Memory B cell (primary cell): ENCODE results near the gene CDC42BPA.
A peak's percentile ranks its signal among the peaks of the same experiment; 100 is the strongest.

ENCODE experiments used
- ATAC-seq: fragments of 150-1000 bp; cut with Tn5 transposase; 2 replicates; pipeline ENCODE4 v1.10.0; 2021; ENCODE audit warnings: low read depth, mild to moderate bottlenecking, moderate library complexity
- DNase-seq, 2 donors: peaks; one replicate each; pipeline ENCODE4 v3.0.0; 2022; ENCODE audit warnings: low spot score in 2 of 2
- H3K27ac Mint-ChIP-seq: one replicate; pipeline ENCODE4 v1.8.0; 2022; ENCODE audit warnings: mild to moderate bottlenecking, moderate library complexity, mixed read lengths
- H3K27me3 Mint-ChIP-seq: one replicate; pipeline ENCODE4 v1.8.0; 2022; ENCODE audit warnings: mixed read lengths
- H3K36me3 Mint-ChIP-seq: one replicate; pipeline ENCODE4 v1.8.0; 2022; ENCODE audit warnings: mild to moderate bottlenecking, mixed read lengths
- H3K4me1 Mint-ChIP-seq: one replicate; pipeline ENCODE4 v1.8.0; 2022; ENCODE audit warnings: mixed read lengths
- H3K4me3 Mint-ChIP-seq: one replicate; pipeline ENCODE4 v1.8.0; 2022; ENCODE audit warnings: mild to moderate bottlenecking, moderate library complexity, mixed read lengths
- H3K9me3 Mint-ChIP-seq: one replicate; pipeline ENCODE4 v1.8.0; 2022; ENCODE audit warnings: mixed read lengths

Gene CDC42BPA

GRCh38 chr1:227068883-227069282 is 249.4 kb downstream of the CDC42BPA start:
- H3K9me3 Mint-ChIP-seq: no peaks in the 10 kb centered on the region
- H3K27me3 Mint-ChIP-seq: peaks cover 5% of the 10 kb centered on the region
- no peaks in the 10 kb centered on the region for H3K36me3 Mint-ChIP-seq
- H3K4me1 Mint-ChIP-seq: no peaks in the 10 kb centered on the region
- no peak overlapping the region for H3K4me3 Mint-ChIP-seq
- no peak overlapping the region for H3K27ac Mint-ChIP-seq
- no peak for DNase-seq
- ATAC-seq: no peak

GRCh38 chr1:227066999-227067398 is 251.3 kb downstream of the CDC42BPA start:
- no peak for ATAC-seq
- no peaks in the 10 kb centered on the region for H3K36me3 Mint-ChIP-seq
- no peaks in the 10 kb centered on the region for H3K9me3 Mint-ChIP-seq
- DNase-seq: no peak
- no peak overlapping the region for H3K4me3 Mint-ChIP-seq
- H3K4me1 Mint-ChIP-seq: no peaks in the 10 kb centered on the region
- peaks cover 7% of the 10 kb centered on the region for H3K27me3 Mint-ChIP-seq
- no peak overlapping the region for H3K27ac Mint-ChIP-seq

- H3K27ac Mint-ChIP-seq: no peak overlapping the region
- peaks cover 14% of the 10 kb centered on the region for H3K27me3 Mint-ChIP-seq
- H3K36me3 Mint-ChIP-seq: no peaks in the 10 kb centered on the region
- ATAC-seq (no peak), DNase-seq (no peak)
- no peaks in the 10 kb centered on the region for H3K4me1 Mint-ChIP-seq
- no peaks in the 10 kb centered on the region for H3K9me3 Mint-ChIP-seq
- H3K4me3 Mint-ChIP-seq: no peak overlapping the region
Measured at GRCh38 chr1:227065311-227065710, 253.0 kb downstream of the CDC42BPA start.

- no peak for DNase-seq
- ATAC-seq: no peak
- H3K27me3 Mint-ChIP-seq: peaks cover 16% of the 10 kb centered on the region
- H3K4me1 Mint-ChIP-seq: no peaks in the 10 kb centered on the region
- no peaks in the 10 kb centered on the region for H3K36me3 Mint-ChIP-seq
- no peaks in the 10 kb centered on the region for H3K9me3 Mint-ChIP-seq
- no peak overlapping the region for H3K27ac Mint-ChIP-seq
- H3K4me3 Mint-ChIP-seq: no peak overlapping the region
Measured at GRCh38 chr1:227062306-227062705, 256.0 kb downstream of the CDC42BPA start.

- DNase-seq: no peak
- no peaks in the 10 kb centered on the region for H3K9me3 Mint-ChIP-seq
- H3K27me3 Mint-ChIP-seq: peaks cover 11% of the 10 kb centered on the region
- ATAC-seq: no peak
- H3K4me1 Mint-ChIP-seq: no peaks in the 10 kb centered on the region
- no peak overlapping the region for H3K27ac Mint-ChIP-seq
- H3K36me3 Mint-ChIP-seq: no peaks in the 10 kb centered on the region
- no peak overlapping the region for H3K4me3 Mint-ChIP-seq
Measured at GRCh38 chr1:227059076-227059475, 259.2 kb downstream of the CDC42BPA start.

- DNase-seq: no peak
- no peak for ATAC-seq
- no peak overlapping the region for H3K4me3 Mint-ChIP-seq
Measured at GRCh38 chr1:227058321-227058751, 260.0 kb downstream of the CDC42BPA start.

GRCh38 chr1:227049253-227049652 is 269.0 kb downstream of the CDC42BPA start:
- Mint-ChIP-seq H3K27ac (no peak overlapping the region), H3K36me3 (no peaks in the 10 kb centered on the region), H3K4me3 (no peak overlapping the region), H3K27me3 (peaks cover 10% of the 10 kb centered on the region), H3K9me3 (peaks cover 2% of the 10 kb centered on the region), H3K4me1 (no peaks in the 10 kb centered on the region)
- no peak for DNase-seq
- no peak for ATAC-seq

More at GRCh38 chr1:227058321-227058751, 260.0 kb downstream of the CDC42BPA start:
- Mint-ChIP-seq H3K36me3 (no peaks in the 10 kb centered on the region), H3K27me3 (peaks cover 11% of the 10 kb centered on the region), H3K4me1 (no peaks in the 10 kb centered on the region), H3K27ac (no peak overlapping the region), H3K9me3 (no peaks in the 10 kb centered on the region)

GRCh38 chr1:227043755-227044154 is 274.5 kb downstream of the CDC42BPA start:
- no peak overlapping the region for H3K27ac Mint-ChIP-seq
- H3K27me3 Mint-ChIP-seq: peaks cover 9% of the 10 kb centered on the region

GRCh38 chr1:227042292-227042691 is 276.0 kb downstream of the CDC42BPA start:
- peaks cover 5% of the 10 kb centered on the region for H3K9me3 Mint-ChIP-seq
- no peaks in the 10 kb centered on the region for H3K4me1 Mint-ChIP-seq
- no peaks in the 10 kb centered on the region for H3K36me3 Mint-ChIP-seq
- ATAC-seq: no peak
- H3K27me3 Mint-ChIP-seq: peaks cover 8% of the 10 kb centered on the region
- no peak overlapping the region for H3K4me3 Mint-ChIP-seq
- DNase-seq: no peak
- H3K27ac Mint-ChIP-seq: no peak overlapping the region

More at GRCh38 chr1:227043755-227044154, 274.5 kb downstream of the CDC42BPA start:
- no peaks in the 10 kb centered on the region for H3K36me3 Mint-ChIP-seq
- no peak overlapping the region for H3K4me3 Mint-ChIP-seq
- H3K4me1 Mint-ChIP-seq: no peaks in the 10 kb centered on the region
- peaks cover 2% of the 10 kb centered on the region for H3K9me3 Mint-ChIP-seq
- DNase-seq: no peak
- ATAC-seq: no peak

- DNase-seq (no peak), ATAC-seq (no peak)
- H3K36me3 Mint-ChIP-seq: no peaks in the 10 kb centered on the region
Measured at GRCh38 chr1:227038401-227038800, 279.9 kb downstream of the CDC42BPA start.

GRCh38 chr1:227037121-227037520 is 281.2 kb downstream of the CDC42BPA start:
- DNase-seq (no peak), ATAC-seq (no peak)
- peaks cover 3% of the 10 kb centered on the region for H3K4me1 Mint-ChIP-seq
- H3K27ac Mint-ChIP-seq: no peak overlapping the region
- no peak overlapping the region for H3K4me3 Mint-ChIP-seq
- no peaks in the 10 kb centered on the region for H3K27me3 Mint-ChIP-seq
- peaks cover 3% of the 10 kb centered on the region for H3K9me3 Mint-ChIP-seq
- H3K36me3 Mint-ChIP-seq: no peaks in the 10 kb centered on the region

More at GRCh38 chr1:227038401-227038800, 279.9 kb downstream of the CDC42BPA start:
- H3K27me3 Mint-ChIP-seq: peaks cover 1% of the 10 kb centered on the region
- H3K27ac Mint-ChIP-seq: no peak overlapping the region
- H3K4me3 Mint-ChIP-seq: no peak overlapping the region
- peaks cover 3% of the 10 kb centered on the region for H3K4me1 Mint-ChIP-seq
- H3K9me3 Mint-ChIP-seq: peaks cover 3% of the 10 kb centered on the region

GRCh38 chr1:227035316-227035715 is 283.0 kb downstream of the CDC42BPA start:
- Mint-ChIP-seq H3K9me3 (peaks cover 3% of the 10 kb centered on the region), H3K4me3 (no peak overlapping the region), H3K27me3 (no peaks in the 10 kb centered on the region), H3K36me3 (no peaks in the 10 kb centered on the region), H3K27ac (no peak overlapping the region), H3K4me1 (peaks cover 3% of the 10 kb centered on the region)
- ATAC-seq (no peak), DNase-seq (no peak)

GRCh38 chr1:227033880-227034279 is 284.4 kb downstream of the CDC42BPA start:
- Mint-ChIP-seq H3K4me1 (peaks cover 3% of the 10 kb centered on the region), H3K9me3 (peaks cover 3% of the 10 kb centered on the region), H3K27me3 (peaks cover 1% of the 10 kb centered on the region), H3K36me3 (no peaks in the 10 kb centered on the region), H3K27ac (no peak overlapping the region), H3K4me3 (no peak overlapping the region)
- ATAC-seq (no peak), DNase-seq (no peak)

- no peaks in the 10 kb centered on the region for H3K36me3 Mint-ChIP-seq
- peaks cover 1% of the 10 kb centered on the region for H3K27me3 Mint-ChIP-seq
- no peaks in the 10 kb centered on the region for H3K9me3 Mint-ChIP-seq
- ATAC-seq: no peak
- DNase-seq: no peak
- no peak overlapping the region for H3K27ac Mint-ChIP-seq
- H3K4me1 Mint-ChIP-seq: peaks cover 3% of the 10 kb centered on the region
- H3K4me3 Mint-ChIP-seq: no peak overlapping the region
Measured at GRCh38 chr1:227032396-227032795, 285.9 kb downstream of the CDC42BPA start.

- ATAC-seq: no peak
- no peak for DNase-seq
- Mint-ChIP-seq H3K4me3 (no peak overlapping the region), H3K27me3 (peaks cover 4% of the 10 kb centered on the region), H3K4me1 (no peaks in the 10 kb centered on the region), H3K27ac (peak overlapping the region; percentile 47), H3K36me3 (no peaks in the 10 kb centered on the region), H3K9me3 (peaks cover 6% of the 10 kb centered on the region)
Measured at GRCh38 chr1:227016990-227017389, 301.3 kb downstream of the CDC42BPA start.
